Endothelial cell (in vitro differentiated cells): ENCODE data around the gene ADD2. TPM values are rescaled to one million over a fixed set of nuclear protein-coding genes. Genes with fewer than 3 reads are reported as not detected.

Experiments used
- DNase-seq: peaks from one replicate; pipeline ENCODE4 v3.0.0; 2021; ENCODE audit warnings: low spot score
- H3K27ac Mint-ChIP-seq: one replicate; pipeline ENCODE4 v1.8.0; 2021; ENCODE audit warnings: mixed read lengths, inconsistent platforms; ENCODE audit not compliant: unreplicated experiment
- H3K27me3 Mint-ChIP-seq: one replicate; pipeline ENCODE4 v1.8.0; 2021; ENCODE audit warnings: mild to moderate bottlenecking, moderate library complexity, mixed read lengths, inconsistent platforms; ENCODE audit not compliant: unreplicated experiment
- H3K36me3 Mint-ChIP-seq: one replicate; pipeline ENCODE4 v1.8.0; 2021; ENCODE audit warnings: mild to moderate bottlenecking, low read depth, mixed read lengths, inconsistent platforms; ENCODE audit not compliant: unreplicated experiment
- H3K4me1 Mint-ChIP-seq: one replicate; pipeline ENCODE4 v1.8.0; 2021; ENCODE audit warnings: mild to moderate bottlenecking, mixed read lengths, inconsistent platforms; ENCODE audit not compliant: unreplicated experiment
- H3K4me3 Mint-ChIP-seq: one replicate; pipeline ENCODE4 v1.8.0; 2021; ENCODE audit warnings: mild to moderate bottlenecking, mixed read lengths, inconsistent platforms; ENCODE audit not compliant: unreplicated experiment
- H3K9me3 Mint-ChIP-seq: one replicate; pipeline ENCODE4 v1.8.0; 2021; ENCODE audit warnings: mixed read lengths, inconsistent platforms; ENCODE audit not compliant: unreplicated experiment
- total RNA-seq: library from RNA; stranded (reverse); fragmentation: NEBNext Ultra II Directional; extraction: Animal tissue kit (Norgen Biotek cat#: 25700); gene quantifications from one replicate; pipeline ENCODE4 v1.2.1, GENCODE V29; 2021; ENCODE audit not compliant: unreplicated experiment
- TF ChIP-seq, protein P1 (sequence below): fragments of 200-600 bp; sonication (generic); IDR thresholded peaks from one replicate; pipeline ENCODE4 v1.5.0; 2021; ENCODE audit warnings: antibody characterized with exemption; ENCODE audit not compliant: unreplicated experiment

Gene ADD2
- total RNA-seq, 1 donor from 2014 or later, result 54.0 TPM

DNA sequence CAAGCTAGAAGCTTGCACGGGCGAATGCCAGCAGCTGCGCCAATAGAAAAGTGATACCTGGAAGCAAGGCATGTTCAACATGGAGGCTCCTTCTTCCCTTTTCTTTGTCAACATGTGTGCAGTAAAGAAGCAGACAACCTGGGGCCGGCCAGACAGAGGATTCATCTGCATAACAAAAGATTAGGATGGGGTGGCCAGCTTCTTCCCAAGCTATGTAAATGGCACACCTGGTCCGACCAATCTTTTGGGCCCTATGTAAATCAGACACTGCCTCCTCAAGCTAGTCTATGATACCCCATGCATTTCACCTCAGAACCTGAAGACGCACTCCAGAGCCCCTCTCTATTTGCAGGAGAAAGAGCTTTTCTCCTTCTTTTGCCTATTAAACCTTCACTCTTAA, 148.0 kb downstream of the ADD2 start:
- TF ChIP-seq, protein P1, sequence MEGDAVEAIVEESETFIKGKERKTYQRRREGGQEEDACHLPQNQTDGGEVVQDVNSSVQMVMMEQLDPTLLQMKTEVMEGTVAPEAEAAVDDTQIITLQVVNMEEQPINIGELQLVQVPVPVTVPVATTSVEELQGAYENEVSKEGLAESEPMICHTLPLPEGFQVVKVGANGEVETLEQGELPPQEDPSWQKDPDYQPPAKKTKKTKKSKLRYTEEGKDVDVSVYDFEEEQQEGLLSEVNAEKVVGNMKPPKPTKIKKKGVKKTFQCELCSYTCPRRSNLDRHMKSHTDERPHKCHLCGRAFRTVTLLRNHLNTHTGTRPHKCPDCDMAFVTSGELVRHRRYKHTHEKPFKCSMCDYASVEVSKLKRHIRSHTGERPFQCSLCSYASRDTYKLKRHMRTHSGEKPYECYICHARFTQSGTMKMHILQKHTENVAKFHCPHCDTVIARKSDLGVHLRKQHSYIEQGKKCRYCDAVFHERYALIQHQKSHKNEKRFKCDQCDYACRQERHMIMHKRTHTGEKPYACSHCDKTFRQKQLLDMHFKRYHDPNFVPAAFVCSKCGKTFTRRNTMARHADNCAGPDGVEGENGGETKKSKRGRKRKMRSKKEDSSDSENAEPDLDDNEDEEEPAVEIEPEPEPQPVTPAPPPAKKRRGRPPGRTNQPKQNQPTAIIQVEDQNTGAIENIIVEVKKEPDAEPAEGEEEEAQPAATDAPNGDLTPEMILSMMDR, result no peak
- Mint-ChIP-seq H3K4me1 (peaks cover 3% of the 10 kb centered on the region), H3K27ac (no peak overlapping the region), H3K9me3 (no peaks in the 10 kb centered on the region), H3K36me3 (no peaks in the 10 kb centered on the region), H3K4me3 (no peak overlapping the region), H3K27me3 (peaks cover 3% of the 10 kb centered on the region)
- no peak for DNase-seq

DNA sequence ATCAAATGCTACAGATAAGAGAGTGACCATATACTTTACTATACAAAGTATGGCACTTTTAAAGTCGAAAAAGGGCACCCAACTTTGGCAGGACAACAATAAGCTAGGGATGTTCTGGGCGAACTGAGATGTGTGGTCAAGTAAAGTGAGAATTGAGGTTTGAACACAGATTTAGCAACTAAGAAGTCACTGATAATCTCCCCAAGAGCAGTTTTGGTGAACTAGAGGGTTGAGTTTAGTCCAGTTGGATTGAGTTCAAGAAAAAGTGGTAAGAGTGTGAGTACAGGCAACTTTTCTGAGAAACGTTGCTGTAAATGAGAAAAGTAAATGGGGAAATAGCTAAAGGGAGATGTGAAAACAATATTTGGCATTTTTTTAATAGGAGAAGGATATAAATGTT, 148.8 kb downstream of the ADD2 start:
- H3K36me3 Mint-ChIP-seq, result no peaks in the 10 kb centered on the region
- no peak for DNase-seq
- H3K4me1 Mint-ChIP-seq, result peaks cover 3% of the 10 kb centered on the region
- no peaks in the 10 kb centered on the region for H3K9me3 Mint-ChIP-seq
- peaks cover 4% of the 10 kb centered on the region for H3K27me3 Mint-ChIP-seq
- no peak overlapping the region for H3K4me3 Mint-ChIP-seq
- TF ChIP-seq, protein P1, result no peak
- H3K27ac Mint-ChIP-seq, result no peak overlapping the region

DNA sequence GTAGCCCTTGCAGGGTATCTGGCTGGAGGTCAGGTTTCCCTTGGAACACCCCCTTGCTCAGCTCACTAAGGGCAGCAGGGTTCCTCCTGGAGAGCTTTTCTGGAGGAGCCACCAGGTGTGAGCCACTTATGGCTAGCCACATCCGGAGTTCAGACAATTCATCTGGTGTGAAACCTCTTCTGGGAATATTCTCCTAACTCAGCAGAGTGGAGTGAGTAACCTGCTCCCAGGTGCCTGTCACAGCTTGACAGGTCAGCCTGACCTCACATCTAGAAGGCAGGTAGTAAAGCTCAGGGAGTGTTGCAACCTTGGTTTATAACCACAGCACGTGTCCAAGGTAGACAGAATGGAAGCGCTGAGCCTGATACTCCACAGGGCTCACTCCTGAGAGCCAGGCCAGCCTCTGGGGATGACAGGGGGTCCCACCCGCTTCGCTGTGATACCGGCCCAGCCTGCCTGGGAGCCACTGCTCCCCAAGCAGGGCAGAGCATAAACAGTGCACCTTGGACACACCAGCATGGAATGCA, 151.8 kb downstream of the ADD2 start:
- Mint-ChIP-seq H3K4me1 (peaks cover 3% of the 10 kb centered on the region), H3K9me3 (no peaks in the 10 kb centered on the region), H3K36me3 (no peaks in the 10 kb centered on the region), H3K4me3 (no peak overlapping the region), H3K27me3 (peaks cover 4% of the 10 kb centered on the region), H3K27ac (no peak overlapping the region)
- TF ChIP-seq, protein P1, result no peak
- DNase-seq, result no peak

DNA sequence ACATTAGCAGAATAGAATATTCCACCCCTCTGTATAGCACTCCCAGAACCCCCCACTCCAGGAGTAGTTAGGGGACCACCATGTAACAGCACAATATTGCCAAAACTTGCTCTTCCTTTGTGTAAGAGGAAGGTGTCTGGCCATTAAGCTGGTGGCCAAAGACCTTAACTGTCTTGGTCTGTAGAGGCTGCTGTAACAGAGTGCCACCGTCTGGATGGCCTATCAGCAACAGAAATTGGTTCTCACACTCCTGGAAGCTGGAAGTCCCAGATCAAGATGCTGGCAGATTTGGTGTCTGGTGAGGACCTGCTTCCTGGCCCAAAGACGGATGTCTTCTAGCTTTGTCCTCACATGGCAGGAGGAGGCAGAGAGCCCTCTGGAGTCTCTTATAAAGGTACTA, 152.8 kb downstream of the ADD2 start:
- peaks cover 3% of the 10 kb centered on the region for H3K4me1 Mint-ChIP-seq
- no peaks in the 10 kb centered on the region for H3K36me3 Mint-ChIP-seq
- DNase-seq, result no peak
- H3K9me3 Mint-ChIP-seq, result no peaks in the 10 kb centered on the region
- peaks cover 4% of the 10 kb centered on the region for H3K27me3 Mint-ChIP-seq
- no peak overlapping the region for H3K27ac Mint-ChIP-seq
- H3K4me3 Mint-ChIP-seq, result no peak overlapping the region
- TF ChIP-seq, protein P1, result no peak

DNA sequence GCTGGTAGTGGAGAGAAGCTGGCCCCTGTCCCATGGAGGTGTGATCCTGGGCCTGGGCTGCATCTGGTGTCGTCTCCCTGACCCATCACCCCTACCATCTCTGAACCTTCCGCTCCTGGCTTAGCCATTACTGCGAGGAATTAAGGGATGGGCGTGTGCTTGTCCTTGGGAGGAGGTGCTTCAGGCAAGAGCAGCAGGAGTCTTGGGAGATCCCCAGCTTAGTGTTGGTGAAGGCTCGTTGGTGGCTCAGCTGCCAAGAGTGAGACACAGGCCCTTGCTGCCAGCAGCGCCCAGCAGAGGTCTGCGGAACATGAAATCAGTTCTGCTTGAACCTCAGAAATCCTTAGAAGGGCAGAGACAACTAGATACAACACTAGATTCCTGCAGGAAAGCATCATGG, 154.5 kb downstream of the ADD2 start:
- TF ChIP-seq, protein P1, result no peak
- Mint-ChIP-seq H3K36me3 (no peaks in the 10 kb centered on the region), H3K27ac (no peak overlapping the region), H3K9me3 (no peaks in the 10 kb centered on the region), H3K27me3 (peaks cover 2% of the 10 kb centered on the region), H3K4me3 (no peak overlapping the region), H3K4me1 (peaks cover 3% of the 10 kb centered on the region)
- no peak for DNase-seq
